ENCODE data around the gene ADGRE1. TPM values are rescaled to one million over a fixed set of nuclear protein-coding genes. Genes with fewer than 3 reads are reported as not detected.

Gene ADGRE1
- total RNA-seq, 2 experiments from 2014 or later = 0.46 TPM; not detected in 1

DNA sequence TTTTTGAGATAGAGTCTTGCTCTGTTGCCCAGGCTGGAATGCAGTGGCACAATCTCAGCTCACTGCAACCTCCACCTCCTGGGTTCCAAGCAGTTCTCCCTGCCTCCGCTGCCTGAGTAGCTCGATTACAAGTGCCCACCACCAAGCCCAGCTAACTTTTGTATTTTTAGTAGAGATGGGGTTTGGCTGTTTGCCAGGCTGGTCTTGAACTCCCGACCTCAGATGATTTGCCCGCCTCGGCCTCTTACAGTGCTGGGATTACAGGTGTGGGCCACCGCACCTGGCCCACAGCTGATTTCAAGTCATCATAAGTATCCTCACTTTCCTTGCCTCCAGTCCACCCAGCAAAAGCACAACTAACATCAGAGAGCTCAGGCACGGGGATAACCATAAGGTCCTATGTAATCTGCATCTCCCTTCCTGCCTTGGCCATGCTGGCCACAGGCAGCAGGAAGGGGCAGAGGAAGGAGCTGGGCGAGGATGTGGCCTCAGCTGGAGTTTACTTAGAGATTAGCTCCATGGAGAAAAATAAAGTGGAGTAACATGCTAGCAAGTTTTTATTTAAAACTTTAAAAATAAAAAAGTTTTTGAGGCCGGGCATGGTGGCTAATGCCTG lies 22.9 kb upstream of the ADGRE1 start:
- intact Hi-C loops (cut with micrococcal nuclease; ENCODE audit: unreplicated experiment) = loop anchor here (5.0 kb wide), 1 partner anchor 478 kb away; no protein-coding TSS in a partner anchor
- TF ChIP-seq, protein P1, sequence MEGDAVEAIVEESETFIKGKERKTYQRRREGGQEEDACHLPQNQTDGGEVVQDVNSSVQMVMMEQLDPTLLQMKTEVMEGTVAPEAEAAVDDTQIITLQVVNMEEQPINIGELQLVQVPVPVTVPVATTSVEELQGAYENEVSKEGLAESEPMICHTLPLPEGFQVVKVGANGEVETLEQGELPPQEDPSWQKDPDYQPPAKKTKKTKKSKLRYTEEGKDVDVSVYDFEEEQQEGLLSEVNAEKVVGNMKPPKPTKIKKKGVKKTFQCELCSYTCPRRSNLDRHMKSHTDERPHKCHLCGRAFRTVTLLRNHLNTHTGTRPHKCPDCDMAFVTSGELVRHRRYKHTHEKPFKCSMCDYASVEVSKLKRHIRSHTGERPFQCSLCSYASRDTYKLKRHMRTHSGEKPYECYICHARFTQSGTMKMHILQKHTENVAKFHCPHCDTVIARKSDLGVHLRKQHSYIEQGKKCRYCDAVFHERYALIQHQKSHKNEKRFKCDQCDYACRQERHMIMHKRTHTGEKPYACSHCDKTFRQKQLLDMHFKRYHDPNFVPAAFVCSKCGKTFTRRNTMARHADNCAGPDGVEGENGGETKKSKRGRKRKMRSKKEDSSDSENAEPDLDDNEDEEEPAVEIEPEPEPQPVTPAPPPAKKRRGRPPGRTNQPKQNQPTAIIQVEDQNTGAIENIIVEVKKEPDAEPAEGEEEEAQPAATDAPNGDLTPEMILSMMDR (conservative IDR thresholded peaks at IDR 0.05; ENCODE audit: low read length) = no peak
- no peak for TF ChIP-seq EZH2phosphoT487 (IDR thresholded peaks at IDR 0.05; ENCODE audit: borderline replicate concordance, low read depth, low read length)
- Histone ChIP-seq H3K27ac (ENCODE audit: low read depth, low read length, poor library complexity, severe bottlenecking) (no peak overlapping the region), H3K4me2 (ENCODE audit: low read length) (no peak overlapping the region), H4K20me1 (ENCODE audit: insufficient read depth, low read length) (no peaks in the 10 kb centered on the region), H3K9me2 (ENCODE audit: insufficient read depth, low read length) (no peaks in the 10 kb centered on the region), H3K4me3 (ENCODE audit: low read depth, low read length, poor library complexity, severe bottlenecking) (no peak overlapping the region), H3K4me1 (ENCODE audit: insufficient read depth, low read length, poor library complexity, severe bottlenecking) (peaks cover 18% of the 10 kb centered on the region), H3K36me3 (ENCODE audit: insufficient read depth, low read length) (no peaks in the 10 kb centered on the region), H3K79me2 (ENCODE audit: insufficient read depth, low read depth, low read length) (no peaks in the 10 kb centered on the region), H2AFZ (ENCODE audit: low read length) (no peak overlapping the region), H3K9me3 (ENCODE audit: low read length) (no peaks in the 10 kb centered on the region)
- POLR2A ChIA-PET = interaction anchor here (0.7 to 1.2 kb wide), 3 partner anchors 177 to 264 kb away, joined by 3 to 4 read pairs (median 3); no protein-coding TSS in a partner anchor
- no peak for DNase-seq (ENCODE audit: low spot score)
- CTCF ChIA-PET (ENCODE audit: unreplicated experiment) = interaction anchor here (1.3 kb wide), 1 partner anchor 128 kb away, joined by 5 read pairs; no protein-coding TSS in a partner anchor
- BruUV-seq (replicated peaks) = no TSS peak

DNA sequence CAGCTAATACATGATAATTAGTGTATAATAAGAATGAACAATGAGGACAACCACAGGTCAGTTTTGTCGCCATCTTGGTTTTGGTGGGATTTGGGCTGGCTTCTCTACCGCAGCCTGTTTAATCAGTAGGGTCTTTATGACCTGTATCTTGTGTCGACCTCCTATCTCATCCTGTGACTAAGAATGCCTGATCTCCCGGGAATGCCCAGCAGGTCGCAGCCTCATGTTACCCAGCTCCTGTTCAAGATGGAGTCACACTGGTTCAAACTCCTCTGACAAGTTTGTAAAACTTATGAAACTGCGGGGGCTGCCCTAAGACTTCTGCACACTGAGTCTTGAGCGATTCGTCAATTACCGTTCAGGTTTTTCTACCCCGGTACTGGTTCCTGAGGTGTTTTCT lies 21.5 kb upstream of the ADGRE1 start:
- no peak for DNase-seq (ENCODE audit: low spot score)
- Histone ChIP-seq H3K27ac (ENCODE audit: low read depth, low read length, poor library complexity, severe bottlenecking) (no peak overlapping the region), H3K4me3 (ENCODE audit: low read depth, low read length, poor library complexity, severe bottlenecking) (no peak overlapping the region), H3K4me1 (ENCODE audit: insufficient read depth, low read length, poor library complexity, severe bottlenecking) (peaks cover 18% of the 10 kb centered on the region), H4K20me1 (ENCODE audit: insufficient read depth, low read length) (no peaks in the 10 kb centered on the region), H3K36me3 (ENCODE audit: insufficient read depth, low read length) (no peaks in the 10 kb centered on the region), H3K4me2 (ENCODE audit: low read length) (no peak overlapping the region), H3K9me3 (ENCODE audit: low read length) (no peaks in the 10 kb centered on the region), H3K79me2 (ENCODE audit: insufficient read depth, low read depth, low read length) (no peaks in the 10 kb centered on the region), H2AFZ (ENCODE audit: low read length) (no peak overlapping the region), H3K9me2 (ENCODE audit: insufficient read depth, low read length) (no peaks in the 10 kb centered on the region)
- no peak for TF ChIP-seq EZH2phosphoT487 (IDR thresholded peaks at IDR 0.05; ENCODE audit: borderline replicate concordance, low read depth, low read length)
- TF ChIP-seq, protein P1 (conservative IDR thresholded peaks at IDR 0.05; ENCODE audit: low read length) = no peak
- ChIA-PET CTCF (ENCODE audit: unreplicated experiment) (no interaction called here), POLR2A (no interaction called here)
- intact Hi-C loops (cut with micrococcal nuclease; ENCODE audit: unreplicated experiment) = no loop called here
- no TSS peak for BruUV-seq (replicated peaks)

DNA sequence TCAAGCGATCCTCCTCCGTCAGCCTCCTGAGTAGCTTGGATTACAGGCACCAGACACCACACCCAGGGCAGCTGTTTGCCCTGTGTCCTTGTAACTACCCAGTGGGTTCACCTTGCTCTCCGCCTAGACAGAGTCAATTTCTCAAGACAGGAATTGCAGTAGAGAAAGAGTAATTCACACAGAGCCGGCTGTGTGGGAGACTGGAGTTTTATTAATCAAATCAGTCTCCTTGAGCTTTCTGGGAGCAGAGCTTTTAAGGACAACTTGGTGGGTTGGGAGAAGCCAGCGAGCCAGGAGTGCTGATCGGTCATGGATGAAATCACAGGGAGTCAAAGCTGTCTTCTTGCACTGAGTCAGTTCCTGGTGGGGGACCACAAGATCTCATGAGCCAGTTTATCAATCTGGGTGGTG lies 20.6 kb upstream of the ADGRE1 start:
- intact Hi-C loops (cut with micrococcal nuclease; ENCODE audit: unreplicated experiment) = no loop called here

More for the DNA sequence above, 20.6 kb upstream of the ADGRE1 start:
- Histone ChIP-seq H3K4me1 (ENCODE audit: insufficient read depth, low read length, poor library complexity, severe bottlenecking) (peaks cover 18% of the 10 kb centered on the region), H3K79me2 (ENCODE audit: insufficient read depth, low read depth, low read length) (no peaks in the 10 kb centered on the region), H3K4me2 (ENCODE audit: low read length) (no peak overlapping the region), H3K36me3 (ENCODE audit: insufficient read depth, low read length) (no peaks in the 10 kb centered on the region), H3K9me3 (ENCODE audit: low read length) (no peaks in the 10 kb centered on the region), H3K27ac (ENCODE audit: low read depth, low read length, poor library complexity, severe bottlenecking) (no peak overlapping the region), H2AFZ (ENCODE audit: low read length) (0 out of 2 replicates have a peak overlapping the region, but pooled peaks have one; percentile 17), H3K9me2 (ENCODE audit: insufficient read depth, low read length) (no peaks in the 10 kb centered on the region), H4K20me1 (ENCODE audit: insufficient read depth, low read length) (no peaks in the 10 kb centered on the region), H3K4me3 (ENCODE audit: low read depth, low read length, poor library complexity, severe bottlenecking) (no peak overlapping the region)
- ChIA-PET POLR2A (no interaction called here), CTCF (ENCODE audit: unreplicated experiment) (no interaction called here)
- TF ChIP-seq EZH2phosphoT487 (IDR thresholded peaks at IDR 0.05; ENCODE audit: borderline replicate concordance, low read depth, low read length) = no peak
- TF ChIP-seq, protein P1 (conservative IDR thresholded peaks at IDR 0.05; ENCODE audit: low read length) = no peak
- DNase-seq (ENCODE audit: low spot score) = no peak
- no TSS peak for BruUV-seq (replicated peaks)

All from OCI-LY7 (cell line).